Stimulated activated CD4-positive, alpha-beta T cell treated with anti-CD3 and anti-CD28 coated beads, Interleukin-1b, Interleukin-23, amount 100 ng/mL, for 4 hours (primary cell): ENCODE measurements around the gene PTPRF.
"Not testable (repeated sequence)": the region's sequence is repeated elsewhere in the genome, so short reads cannot be mapped to it uniquely, and the experiment has no call there.

Experiments used
- DNase-seq, 2 donors: peaks; one replicate each; pipeline ENCODE4 v3.0.0-alpha.2; 2020; ENCODE audit warnings: low read depth in 2 of 2

PTPRF gene

GRCh38 chr1:43634721-43635120, 104.0 kb downstream of the PTPRF start:
- no peak for DNase-seq

GRCh38 chr1:43636006-43636641, 105.4 kb downstream of the PTPRF start:
- no peak for DNase-seq

- DNase-seq, result no peak
Measured at GRCh38 chr1:43637267-43637666, 106.6 kb downstream of the PTPRF start.

GRCh38 chr1:43638381-43638780, 107.7 kb downstream of the PTPRF start:
- DNase-seq, result not testable (repeated sequence)

- DNase-seq, result no peak
Measured at GRCh38 chr1:43639976-43640794, 109.5 kb downstream of the PTPRF start.

- DNase-seq, result no peak
Measured at GRCh38 chr1:43644558-43644957, 113.9 kb downstream of the PTPRF start.

GRCh38 chr1:43645461-43645860, 114.8 kb downstream of the PTPRF start:
- DNase-seq, result no peak

GRCh38 chr1:43647331-43647730, 116.6 kb downstream of the PTPRF start:
- DNase-seq, result not testable (repeated sequence)

GRCh38 chr1:43648221-43648847, 117.7 kb downstream of the PTPRF start:
- no peak for DNase-seq

- no peak for DNase-seq
Measured at GRCh38 chr1:43648876-43649477, 118.3 kb downstream of the PTPRF start.

- DNase-seq, result peak; percentile 72 to 84
Measured at GRCh38 chr1:43650310-43651085, 119.8 kb downstream of the PTPRF start.

- no peak for DNase-seq
Measured at GRCh38 chr1:43651188-43651587, 120.5 kb downstream of the PTPRF start.

- DNase-seq, result no peak
Measured at GRCh38 chr1:43651902-43652301, 121.2 kb downstream of the PTPRF start.

GRCh38 chr1:43653339-43653738, 122.7 kb downstream of the PTPRF start:
- no peak for DNase-seq

- no peak for DNase-seq
Measured at GRCh38 chr1:43653893-43654292, 123.2 kb downstream of the PTPRF start.

GRCh38 chr1:43655953-43656352, 125.3 kb downstream of the PTPRF start:
- no peak for DNase-seq

- DNase-seq, result no peak
Measured at GRCh38 chr1:43659212-43660166, 128.8 kb downstream of the PTPRF start.

- no peak for DNase-seq
Measured at GRCh38 chr1:43660355-43660754, 129.7 kb downstream of the PTPRF start.

- DNase-seq, result no peak
Measured at GRCh38 chr1:43664369-43664768, 133.7 kb downstream of the PTPRF start.

GRCh38 chr1:43666608-43667007, 135.9 kb downstream of the PTPRF start:
- DNase-seq, result no peak
